NCI-H1417 treated with DMSO at 0.1 percent for 48 hours (cell line): ENCODE data around the gene PPP2R2C.

Source experiments
- DNase-seq: peaks from one replicate; lab custom pipeline; 2025; lab: John Stamatoyannopoulos, UW

Gene PPP2R2C

DNA sequence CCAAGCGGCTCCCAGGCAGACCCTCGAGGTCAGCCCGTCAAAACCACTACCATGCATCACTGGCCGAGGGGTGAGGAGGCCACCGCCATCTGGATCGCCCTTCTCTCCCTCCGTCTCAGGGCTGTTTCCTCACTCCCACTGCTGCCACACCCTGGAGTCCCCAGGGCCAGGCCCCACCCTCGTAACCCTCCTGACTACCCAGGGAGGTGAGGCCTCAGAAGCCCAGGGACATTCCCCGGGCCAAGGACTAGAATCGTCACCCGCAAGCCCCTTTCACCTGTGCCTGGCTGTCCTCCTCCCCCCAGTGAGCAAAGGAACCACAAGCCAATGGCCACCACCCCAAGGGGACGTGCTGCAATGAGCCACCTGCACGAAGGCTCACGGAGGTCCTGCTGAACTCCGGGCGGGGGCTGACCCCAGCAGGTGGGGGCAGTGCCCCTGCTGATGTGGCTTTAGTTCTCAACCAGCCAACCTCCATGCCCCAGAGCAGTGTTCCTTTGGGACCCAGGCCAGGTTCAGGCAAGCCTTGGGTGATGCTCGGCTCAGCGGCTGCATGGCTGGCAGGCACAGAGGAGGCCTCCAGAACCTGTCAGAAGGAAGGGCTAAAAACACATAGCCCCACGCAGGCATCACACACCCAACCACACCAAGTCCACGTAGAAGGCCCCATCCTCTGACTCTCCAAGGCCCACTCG lies 23.8 kb downstream of the PPP2R2C start:
- DNase-seq = no peak

DNA sequence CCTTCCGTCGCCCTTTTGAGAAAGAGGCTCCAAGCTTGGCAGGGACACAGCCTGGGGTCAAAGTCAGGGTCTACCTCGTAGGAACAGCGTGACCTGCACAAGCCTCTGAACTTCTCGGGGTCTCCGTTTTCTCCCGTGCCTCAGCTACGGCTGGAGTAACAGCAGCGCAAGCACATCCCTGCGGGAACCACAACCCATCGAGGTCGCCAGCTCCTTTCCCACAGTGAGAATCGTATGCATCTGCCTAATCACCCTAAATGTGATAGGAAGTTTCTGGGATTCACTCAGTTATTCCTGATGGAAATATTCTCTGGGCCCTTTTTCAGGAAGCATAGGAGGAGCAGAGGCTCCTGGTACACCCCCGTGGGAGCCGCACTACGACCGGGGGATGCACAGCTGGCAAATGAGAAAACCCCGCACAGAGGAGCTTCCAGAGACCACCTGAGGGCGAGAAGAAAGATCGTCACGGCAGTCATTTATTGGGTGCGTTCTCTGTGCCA lies 24.7 kb downstream of the PPP2R2C start:
- no peak for DNase-seq

DNA sequence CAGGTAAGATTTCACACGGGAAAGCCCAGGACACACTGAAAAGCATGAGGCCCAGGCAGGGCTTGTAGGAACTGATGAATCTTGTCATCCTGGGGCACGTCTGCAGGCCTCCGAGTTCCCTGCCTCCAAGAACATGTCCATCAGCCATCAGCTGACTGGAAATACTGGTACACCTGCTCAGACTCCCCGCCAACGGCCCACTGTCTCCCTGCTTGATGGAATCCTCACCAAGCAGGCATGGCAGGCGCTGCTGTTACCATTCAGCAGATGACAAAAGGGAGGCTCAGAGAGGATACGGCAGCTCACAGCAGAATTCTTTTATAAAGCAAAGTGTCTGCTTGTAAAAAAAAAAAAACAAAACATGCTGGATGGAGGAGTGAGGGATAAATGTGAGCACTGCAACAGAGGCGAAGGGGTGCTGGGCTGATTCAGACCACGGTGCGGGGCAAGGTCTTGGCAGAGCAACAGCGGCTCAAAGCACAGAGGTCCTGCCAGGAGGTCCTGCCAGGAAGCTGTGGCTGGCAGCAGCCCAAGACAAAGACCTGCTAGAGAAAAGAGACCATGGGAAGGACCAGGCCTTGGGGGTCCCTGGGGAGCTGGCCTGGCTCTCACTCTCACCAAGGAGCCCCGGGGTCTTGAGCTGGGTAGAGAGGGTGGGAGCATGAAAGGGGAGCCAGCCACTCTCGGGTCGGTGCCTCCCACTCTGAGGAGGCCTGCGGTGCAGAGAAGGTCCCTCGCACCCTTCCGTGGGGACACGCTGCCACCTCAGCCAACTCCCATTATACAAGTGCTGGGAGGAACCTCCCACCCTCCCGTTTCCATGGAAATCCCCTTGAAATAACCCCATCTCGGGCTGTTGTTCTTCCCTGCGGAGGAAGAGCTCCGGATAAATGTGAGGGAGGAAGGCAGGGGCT lies 25.6 kb downstream of the PPP2R2C start:
- DNase-seq = no peak

DNA sequence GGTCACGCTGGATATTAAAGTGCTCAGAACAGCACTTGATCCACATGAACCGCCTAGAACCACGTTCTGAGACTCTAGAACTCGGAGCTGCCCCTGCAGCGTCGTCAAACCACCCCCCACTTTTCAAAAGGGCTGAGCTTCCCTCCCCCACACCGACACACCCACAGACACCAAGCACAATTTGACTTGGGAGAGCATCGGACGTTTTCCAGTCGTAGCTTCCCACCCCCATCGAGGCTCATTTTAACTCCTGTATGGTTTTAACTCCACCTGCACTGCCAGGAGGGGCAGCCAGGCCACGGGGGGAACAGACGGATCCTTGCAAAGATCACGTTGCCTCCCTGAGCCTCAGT lies 26.3 kb downstream of the PPP2R2C start:
- DNase-seq = no peak

DNA sequence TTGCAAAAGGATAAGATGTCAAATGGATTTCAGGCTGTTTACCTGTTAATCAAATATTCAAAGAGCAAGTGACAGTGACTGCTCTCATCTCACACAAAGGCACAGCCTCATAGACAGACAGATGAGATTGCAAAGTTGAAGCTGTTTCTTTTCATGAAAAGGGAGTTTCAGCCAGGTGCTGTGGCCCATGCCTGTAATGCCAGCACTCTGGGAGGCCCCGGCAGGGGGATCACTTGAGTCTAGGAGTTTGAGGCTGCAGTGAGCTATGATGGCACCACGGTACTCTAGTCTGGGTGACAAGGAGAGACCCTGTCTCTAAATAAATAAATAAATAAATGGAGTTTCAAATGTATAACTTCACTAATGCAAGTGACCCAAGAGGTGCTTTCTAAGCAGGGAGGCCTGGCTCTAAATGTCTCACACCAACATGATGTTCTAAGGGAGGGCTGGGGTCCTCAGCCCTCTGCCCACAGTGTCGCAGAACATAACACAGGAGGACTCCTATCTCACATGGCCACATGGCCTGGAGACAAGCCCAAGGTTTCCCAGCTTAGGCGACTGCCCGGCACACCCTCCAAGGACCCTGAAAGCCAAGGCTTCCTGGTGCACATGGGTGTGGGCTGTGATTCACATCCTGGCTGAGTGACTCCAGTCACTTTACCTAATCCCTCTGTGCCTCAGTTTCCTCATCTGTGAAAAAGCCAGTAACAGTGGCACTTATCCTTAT lies 26.8 kb downstream of the PPP2R2C start:
- DNase-seq = no peak

DNA sequence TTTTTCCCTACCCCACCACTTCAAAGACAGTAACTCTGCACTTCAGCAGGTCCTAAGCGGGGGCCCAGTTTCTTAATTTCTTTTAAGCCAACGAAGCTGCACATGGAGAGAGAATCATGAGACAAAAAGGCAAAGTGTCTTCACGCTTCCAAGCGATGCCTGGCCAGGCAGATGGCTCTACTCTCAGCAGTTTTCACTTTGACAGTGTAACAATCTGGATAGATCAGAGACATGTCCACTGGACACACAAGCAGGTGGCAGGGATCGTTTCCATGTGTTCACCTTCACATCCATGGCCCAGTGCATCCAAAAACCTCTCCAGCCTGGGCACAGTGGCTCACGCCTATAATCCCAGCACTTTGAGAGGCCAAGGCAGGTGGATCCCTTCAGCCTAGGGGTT lies 27.8 kb downstream of the PPP2R2C start:
- DNase-seq = no peak

DNA sequence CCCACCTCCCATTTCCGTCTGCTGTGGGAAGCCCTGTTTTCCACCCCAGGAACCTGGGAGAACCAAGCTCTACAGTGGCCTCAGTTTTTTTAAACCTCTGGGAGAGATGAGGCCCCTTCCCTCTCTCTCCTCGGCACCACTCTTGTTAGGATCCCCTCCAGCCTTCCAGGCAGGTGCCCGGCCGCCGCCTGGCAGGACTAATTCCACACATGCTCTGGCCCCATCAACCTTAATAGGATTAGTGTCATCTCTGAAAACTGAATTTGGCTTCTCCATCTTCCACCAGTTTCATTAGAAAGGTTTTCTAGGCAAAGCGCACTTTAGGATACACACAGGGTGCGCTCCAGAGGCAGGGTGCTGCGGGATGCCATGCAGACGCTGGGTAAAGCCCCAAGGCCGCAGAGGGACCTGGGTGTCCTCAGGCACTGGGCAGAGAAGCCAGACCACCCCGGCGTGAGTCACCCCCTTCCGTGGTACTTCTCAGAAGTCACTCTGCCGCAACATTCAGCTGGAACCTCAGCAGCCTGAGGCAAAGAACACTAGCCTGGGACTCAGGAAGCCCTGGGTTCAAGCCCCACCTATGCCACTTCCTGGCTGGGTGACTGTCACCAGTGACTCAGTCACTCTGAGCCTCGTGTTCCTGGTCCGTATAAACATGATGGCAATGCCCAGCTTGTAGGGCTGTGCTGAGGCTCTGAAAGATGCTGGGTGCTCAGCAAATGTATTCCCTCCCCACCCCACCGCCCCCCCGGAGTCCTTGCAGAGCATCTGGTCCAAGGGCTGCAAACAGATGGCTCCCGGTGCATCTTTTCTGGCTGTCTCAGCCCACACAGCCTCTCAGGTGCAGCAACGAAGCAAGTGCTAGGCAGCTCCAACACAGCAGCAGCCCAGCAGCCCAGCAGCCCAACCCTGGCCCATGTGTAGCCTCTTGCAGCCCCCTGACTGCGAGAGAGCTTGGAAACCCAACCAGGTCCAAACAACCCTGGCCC lies 29.1 kb downstream of the PPP2R2C start:
- DNase-seq = no peak

DNA sequence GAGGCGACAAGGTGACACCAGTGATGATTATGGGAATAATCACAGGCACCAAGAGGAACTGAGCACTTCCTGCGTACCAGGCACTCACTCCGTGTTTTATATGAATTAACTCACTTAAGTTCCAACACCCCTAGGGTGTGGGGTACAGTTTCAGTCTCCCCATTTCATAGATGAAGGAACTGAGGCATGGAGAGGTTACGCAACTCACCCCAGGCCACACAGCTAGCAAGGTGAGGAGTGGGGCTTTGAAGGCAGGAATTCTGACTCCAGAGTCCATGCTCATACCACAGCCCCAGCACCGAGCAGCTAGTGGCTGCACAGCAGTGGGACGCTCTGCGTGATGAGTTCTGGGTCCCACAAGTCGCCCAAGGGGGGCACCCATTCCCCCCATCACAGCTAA lies 29.9 kb downstream of the PPP2R2C start:
- DNase-seq = no peak

DNA sequence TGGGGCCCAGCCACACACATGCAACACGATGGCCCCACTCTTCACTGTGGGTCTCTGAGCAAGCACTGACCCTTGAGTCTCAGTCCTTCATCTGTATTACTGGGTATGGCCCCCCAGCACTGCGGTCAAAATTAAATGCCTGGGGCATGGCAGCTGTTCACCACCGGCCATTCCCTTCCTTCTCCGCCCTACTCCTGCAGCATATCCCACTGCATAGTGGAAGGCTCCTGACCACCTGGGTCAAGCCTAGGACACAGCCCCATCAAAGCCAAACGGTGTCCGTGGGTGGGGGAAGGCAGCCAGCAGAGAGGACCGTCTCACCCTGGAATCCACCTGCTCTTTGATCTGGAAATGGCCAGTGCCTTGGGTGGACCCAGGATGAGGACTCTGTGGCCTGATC lies 30.7 kb downstream of the PPP2R2C start:
- no peak for DNase-seq

DNA sequence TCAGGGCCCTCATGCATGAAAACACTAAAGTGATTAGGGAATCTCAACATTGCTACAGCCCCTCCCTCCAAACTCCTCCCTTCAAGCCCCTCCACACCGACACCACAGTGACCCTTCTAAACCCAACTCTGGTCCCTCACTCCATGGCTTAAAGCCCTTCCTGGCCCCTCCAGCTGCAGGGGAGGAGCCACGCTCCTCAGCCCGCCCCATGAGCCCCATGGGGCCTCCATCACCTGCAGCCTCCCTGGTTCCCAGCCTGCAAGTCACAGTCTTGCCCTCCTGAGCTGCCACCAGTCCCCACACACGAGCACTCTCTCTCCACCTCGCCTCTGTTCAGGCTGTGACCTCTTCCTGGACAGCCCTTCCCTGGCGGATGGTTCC lies 31.2 kb downstream of the PPP2R2C start:
- no peak for DNase-seq

DNA sequence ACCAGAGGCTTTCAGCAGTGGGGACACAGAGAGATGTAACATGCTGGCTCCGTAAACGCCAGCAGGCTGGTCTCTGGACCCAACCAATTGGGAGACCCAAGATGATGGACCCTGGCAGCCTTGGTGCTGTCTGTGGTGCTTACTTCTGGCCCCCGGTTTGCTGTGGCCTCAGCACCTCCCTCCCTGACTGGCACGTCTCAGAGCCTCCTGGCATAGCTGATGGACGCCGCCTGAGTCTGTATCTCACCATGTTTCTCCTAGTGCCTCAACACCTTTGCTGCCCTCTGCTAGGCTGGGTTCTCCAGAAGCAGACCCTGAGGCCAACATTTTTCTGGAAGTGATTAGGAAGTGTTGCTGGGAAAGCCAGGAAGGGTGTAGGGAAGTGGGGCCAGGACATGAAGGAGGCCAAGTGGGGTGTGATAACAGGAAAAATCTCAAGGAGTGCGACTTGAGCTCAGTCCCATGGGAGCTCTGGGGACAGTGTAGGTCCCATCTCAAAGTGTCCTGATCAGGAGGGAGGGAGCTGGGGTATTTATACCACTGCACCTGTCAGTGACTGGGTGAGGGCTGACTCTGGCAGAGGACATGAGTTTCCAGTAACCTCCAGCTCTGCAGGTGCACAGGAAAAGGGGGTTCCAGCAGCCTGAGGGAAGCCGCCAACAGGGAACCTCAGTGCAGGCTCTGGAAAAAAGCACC lies 31.8 kb downstream of the PPP2R2C start:
- DNase-seq = no peak

DNA sequence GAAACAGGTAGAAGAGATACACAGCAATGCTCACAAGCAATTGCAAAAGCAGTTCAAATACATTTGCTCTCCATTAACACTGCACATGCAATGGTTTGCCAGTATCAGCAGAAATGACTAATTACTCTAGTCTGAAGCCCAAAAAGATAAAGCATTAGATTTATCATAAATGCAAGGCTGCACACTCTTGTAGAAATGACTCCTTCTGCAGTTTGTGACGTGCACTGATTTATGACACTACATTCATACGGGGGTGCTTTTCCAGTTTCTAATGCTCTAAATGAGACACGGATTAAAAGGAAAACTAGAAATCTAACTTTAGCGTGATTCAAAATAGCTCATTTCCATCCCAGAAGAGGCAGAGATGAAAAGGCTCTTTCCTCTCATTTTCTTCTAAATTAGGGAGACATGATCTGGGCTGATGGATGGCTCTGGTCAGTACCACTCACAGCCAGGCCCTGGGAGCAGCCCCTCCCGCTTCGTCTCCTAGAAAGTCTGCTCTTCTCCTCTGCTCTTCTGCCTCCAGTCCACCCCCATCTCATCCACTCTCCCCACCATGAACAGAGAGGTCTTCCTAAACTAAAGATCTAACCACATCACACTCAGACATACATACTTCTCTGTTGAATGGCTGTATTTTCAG lies 33.2 kb downstream of the PPP2R2C start:
- no peak for DNase-seq

DNA sequence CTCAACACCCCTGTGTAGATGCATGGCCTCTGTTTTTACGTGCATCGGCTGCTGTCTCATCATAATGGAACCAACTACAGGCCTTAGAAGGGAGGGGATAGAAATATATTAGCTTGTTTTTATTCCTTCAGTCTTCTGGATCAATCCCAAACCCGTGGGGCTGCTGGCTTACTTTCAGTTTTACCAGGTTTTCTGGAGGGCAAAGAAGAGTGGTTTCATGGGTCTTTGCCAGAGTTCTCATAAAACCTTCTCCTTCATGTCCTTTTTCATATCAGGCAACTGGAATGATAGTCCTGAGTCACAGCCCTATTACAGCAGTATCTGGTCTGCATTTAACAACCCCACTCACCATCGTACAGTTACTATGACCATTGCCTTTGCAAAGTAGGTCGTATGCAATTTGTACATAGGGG lies 34.6 kb downstream of the PPP2R2C start:
- DNase-seq = no peak

DNA sequence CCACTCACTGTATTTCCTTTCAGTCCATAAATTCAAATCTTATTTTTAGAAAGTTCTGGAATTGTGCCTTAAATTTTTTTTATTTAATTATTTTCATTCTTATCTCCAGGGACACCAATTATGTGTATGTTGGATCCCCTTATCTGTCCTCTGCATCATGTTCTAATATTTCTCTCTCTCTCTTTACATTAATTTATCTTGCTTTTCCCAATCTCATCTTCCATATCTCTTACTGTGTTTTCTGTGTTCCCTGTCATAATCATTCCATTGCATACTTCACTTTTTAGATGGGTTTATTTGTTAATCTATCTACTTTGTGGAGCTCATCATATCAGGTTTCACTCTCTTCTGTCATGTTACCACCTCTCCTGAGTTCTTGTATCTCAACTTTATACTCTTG lies 37.4 kb downstream of the PPP2R2C start:
- DNase-seq = no peak

DNA sequence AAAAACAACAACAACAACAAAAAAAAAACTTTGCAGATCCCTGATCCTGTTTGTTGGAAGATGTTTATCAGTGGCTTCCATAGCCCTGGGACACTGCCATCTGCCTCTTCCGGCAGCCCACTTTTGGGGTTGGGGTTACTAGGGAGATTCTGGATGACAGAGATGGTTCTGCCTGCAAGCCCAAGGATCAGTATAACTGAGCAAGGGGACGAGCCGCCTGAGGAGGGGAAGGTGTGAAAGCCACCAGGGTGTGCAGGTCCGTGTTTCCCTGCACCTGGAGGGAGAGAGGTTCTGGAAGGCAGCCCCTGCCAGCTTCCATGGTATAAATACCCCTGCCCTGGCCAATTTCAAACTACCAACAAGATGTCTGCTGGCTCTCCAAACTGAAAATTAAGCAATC lies 41.5 kb downstream of the PPP2R2C start:
- DNase-seq = no peak

DNA sequence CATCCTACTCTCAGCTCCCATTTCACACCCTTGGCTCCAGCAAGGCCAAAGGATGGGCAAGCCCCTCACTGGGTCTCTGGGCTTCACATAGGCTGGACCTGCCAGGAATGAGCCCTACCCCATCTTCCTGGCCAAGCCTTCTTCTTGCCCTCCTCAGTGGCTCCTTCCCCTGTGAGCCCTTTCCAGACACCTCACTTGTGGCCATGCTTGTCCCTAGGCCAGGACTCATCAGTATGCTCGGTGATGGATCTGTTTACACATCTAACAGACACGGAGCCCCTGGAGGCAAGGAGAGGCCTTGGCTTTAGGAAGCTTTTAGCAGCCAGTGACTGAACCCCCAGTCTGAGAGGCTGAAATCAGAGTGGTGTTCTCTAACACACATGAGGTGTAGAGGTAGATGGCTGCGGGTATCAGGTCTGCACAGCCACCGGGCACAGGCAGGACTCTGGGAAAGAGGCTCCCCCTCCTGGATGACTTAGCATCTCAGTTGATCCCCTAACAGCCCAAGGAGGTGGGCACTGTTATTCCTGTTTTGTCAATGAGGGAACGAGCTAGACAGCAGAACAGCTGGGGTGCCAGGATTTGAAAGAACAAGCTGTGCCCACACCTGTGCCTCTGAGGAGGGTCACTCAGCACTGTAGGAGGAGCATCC lies 44.8 kb downstream of the PPP2R2C start:
- DNase-seq = no peak

DNA sequence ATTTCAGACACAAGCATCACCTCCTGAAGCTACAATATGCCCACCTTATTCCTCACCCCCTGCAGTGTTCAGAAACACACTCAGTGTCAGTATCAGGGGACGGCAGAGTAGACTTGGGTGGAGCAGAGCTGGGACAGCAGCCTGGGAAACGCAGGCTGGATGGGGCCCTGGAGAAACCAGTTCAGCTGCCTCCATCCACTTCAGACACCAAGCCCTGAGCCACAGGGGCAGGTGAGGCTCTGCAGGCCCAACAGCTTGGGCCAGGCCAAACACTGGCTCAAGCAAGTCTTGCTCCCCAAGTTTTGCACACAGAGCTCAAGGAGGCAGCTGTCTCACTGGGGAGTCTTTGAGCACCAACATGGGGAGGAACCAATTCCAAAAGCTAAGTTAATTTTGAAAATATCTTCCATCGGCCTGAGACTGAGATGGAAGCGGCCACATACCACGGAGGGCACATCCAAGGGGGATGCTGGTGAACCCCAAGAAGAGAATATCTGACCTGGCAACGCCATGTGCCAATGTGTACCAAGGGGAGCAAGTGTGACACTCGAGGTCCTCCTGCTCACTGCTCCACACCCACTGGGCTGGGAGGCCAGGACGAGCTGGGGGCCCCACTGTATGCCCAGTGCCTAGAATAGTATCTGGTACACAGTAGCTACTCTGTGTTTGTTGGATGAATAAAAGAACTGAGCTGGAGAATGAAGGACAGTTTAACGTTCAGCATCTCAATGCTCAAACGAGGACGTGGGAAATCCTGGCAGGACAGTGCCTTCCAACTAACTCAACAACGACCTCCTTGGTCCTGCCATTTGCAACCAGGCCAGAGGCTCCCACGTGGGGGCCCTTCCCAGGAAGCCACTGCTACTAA lies 45.6 kb downstream of the PPP2R2C start:
- DNase-seq = no peak

DNA sequence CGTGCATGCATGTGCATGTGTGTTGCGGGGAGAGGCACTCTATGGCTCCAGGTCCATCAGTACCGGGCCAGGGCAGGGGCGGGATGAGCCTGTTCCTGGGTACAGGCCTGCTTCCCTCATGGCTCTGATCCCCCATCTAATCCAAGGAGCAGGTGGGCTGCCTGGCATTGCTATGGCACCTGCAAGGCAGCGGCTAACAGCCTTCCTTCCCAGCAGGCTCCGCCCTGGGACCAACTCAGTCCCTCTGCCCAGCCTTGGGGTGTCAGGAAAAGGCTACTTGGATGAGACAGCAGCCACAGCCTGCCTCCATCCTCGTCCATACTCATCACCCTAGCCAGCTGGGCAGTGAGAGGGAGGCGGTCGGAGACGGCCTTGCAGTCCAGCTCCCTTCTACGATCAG lies 46.5 kb downstream of the PPP2R2C start:
- no peak for DNase-seq

DNA sequence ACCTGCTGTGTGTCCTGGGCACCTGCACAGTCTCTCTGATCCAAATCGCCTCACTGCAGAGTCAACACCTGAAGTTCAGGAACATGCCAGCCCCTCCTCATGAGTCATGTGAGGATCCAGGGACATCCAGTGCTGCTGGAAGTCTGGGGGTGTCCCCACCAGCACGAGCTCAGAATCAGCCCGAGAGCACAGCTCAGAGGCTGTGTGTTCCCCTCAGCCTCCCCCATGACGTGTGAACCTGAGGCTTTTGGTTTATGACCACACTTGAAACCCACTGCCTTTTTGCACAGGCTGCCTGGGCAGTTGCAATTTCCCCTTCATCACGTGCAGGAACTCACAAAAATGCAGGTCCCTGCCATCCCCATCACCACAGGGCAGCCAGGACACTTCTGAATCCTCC lies 47.1 kb downstream of the PPP2R2C start:
- no peak for DNase-seq
